Heart left ventricle (tissue), 13 donors: ENCODE results near the gene CEP350.

Experiments used
- CTCF ChIP-seq, 12 donors: fragments of 200-600 bp; sonication (generic) in 4 of 12; IDR thresholded peaks; one replicate each; pipeline versions ENCODE4 v1.5.0 to v1.8.0; 2018 to 2022; ENCODE audit warnings: antibody characterized with exemption in 12 of 12, mild to moderate bottlenecking in 5 of 12
- POLR2A ChIP-seq, 2 donors: fragments of 450-650 bp; IDR thresholded peaks; one replicate each; pipeline ENCODE4 v1.6.1; 2017; ENCODE audit warnings: antibody characterized with exemption in 2 of 2, mild to moderate bottlenecking in 2 of 2, moderate library complexity in 2 of 2
- donor health status: ischemic (EF 13 %, LVEDD 7.1; RV severe dilation, severe dysfunction).
- donor health status: DM: no; HTN: yes; CAD: no.
- donor health status: DM: no; HTN: no; CAD: no.
- donor health status: ischemic (EF 25% LVEDD 6.9; RV normal size, moderate dysfunction).
- donor health status: ischemic (EF 25% LVEDD 5.7; RV mildly dilated, moderate dysfunction).
- donor health status: ischemic (EF 35%, LVEDD 5.7; RV mildly dilated, moderate dysfunction).
- donor health status: nonischemic (EF 11% LVEDD 7.7; RV severe dilation, severe dysfunction).
- donor health status: DM: yes; HTN: yes; CAD: no.
- donor health status: PGD.
- donor health status: ischemic (EF 29% LVEDD 5.4; RV normal size, mild dysfunction).
- donor health status: nonischemic (EF 23%, LVEDD 6.1; RV moderate dilation, normal function).

GRCh38 chr1:180084867-180085266, 130.3 kb downstream of the CEP350 start:
- TF ChIP-seq CTCF (IDR thresholded peaks at IDR 0.05) (no peak), POLR2A (IDR thresholded peaks at IDR 0.05) (no peak)
